ENCODE results near the gene DPPA5.

DNA sequence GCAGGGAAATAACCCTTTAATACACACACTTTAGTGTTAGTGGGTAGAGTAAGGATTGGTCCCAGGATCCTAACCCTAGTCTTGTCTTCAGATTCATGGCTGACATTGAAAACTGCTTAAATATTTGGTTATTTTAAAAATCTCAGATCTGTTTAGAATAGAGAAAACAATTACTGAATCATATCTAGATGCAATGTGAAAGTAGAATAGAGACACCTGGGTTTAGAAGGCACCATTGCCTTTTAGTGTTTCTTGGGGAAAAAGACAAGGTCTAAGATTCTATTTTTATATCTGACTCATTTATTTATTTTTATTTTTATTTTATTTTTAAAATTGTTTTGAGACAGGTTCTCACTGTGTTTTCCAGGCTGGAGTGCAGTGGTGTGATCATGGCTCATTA is 46.6 kb upstream of the DPPA5 start:
- TF ChIP-seq CTCF (IDR thresholded peaks at IDR 0.05; ENCODE audit: poor library complexity, severe bottlenecking) (no peak), RAD21 (conservative IDR thresholded peaks at IDR 0.05) (no peak), EZH2 (IDR thresholded peaks at IDR 0.05; ENCODE audit: borderline replicate concordance, insufficient read depth, low read length, poor library complexity, severe bottlenecking) (no peak), POLR2AphosphoS5 (IDR thresholded peaks at IDR 0.05) (no peak), EP300 (conservative IDR thresholded peaks at IDR 0.05; ENCODE audit: poor library complexity, severe bottlenecking) (no peak), SMC3 (conservative IDR thresholded peaks at IDR 0.05; ENCODE audit: poor library complexity) (no peak)
- TF ChIP-seq, protein P1, sequence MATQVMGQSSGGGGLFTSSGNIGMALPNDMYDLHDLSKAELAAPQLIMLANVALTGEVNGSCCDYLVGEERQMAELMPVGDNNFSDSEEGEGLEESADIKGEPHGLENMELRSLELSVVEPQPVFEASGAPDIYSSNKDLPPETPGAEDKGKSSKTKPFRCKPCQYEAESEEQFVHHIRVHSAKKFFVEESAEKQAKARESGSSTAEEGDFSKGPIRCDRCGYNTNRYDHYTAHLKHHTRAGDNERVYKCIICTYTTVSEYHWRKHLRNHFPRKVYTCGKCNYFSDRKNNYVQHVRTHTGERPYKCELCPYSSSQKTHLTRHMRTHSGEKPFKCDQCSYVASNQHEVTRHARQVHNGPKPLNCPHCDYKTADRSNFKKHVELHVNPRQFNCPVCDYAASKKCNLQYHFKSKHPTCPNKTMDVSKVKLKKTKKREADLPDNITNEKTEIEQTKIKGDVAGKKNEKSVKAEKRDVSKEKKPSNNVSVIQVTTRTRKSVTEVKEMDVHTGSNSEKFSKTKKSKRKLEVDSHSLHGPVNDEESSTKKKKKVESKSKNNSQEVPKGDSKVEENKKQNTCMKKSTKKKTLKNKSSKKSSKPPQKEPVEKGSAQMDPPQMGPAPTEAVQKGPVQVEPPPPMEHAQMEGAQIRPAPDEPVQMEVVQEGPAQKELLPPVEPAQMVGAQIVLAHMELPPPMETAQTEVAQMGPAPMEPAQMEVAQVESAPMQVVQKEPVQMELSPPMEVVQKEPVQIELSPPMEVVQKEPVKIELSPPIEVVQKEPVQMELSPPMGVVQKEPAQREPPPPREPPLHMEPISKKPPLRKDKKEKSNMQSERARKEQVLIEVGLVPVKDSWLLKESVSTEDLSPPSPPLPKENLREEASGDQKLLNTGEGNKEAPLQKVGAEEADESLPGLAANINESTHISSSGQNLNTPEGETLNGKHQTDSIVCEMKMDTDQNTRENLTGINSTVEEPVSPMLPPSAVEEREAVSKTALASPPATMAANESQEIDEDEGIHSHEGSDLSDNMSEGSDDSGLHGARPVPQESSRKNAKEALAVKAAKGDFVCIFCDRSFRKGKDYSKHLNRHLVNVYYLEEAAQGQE (IDR thresholded peaks at IDR 0.05; ENCODE audit: borderline replicate concordance) = no peak
